ENCODE results near the gene ERC2.

Gene ERC2

GRCh38 chr3:55668359-55668758 is 799.9 kb downstream of the ERC2 start:
- no peak for TF ChIP-seq ZNF514 (tag by site-specific recombination; IDR thresholded peaks at IDR 0.05)
- no peak for TF ChIP-seq YY2 (tag by site-specific recombination; IDR thresholded peaks at IDR 0.05)
- no peak for TF ChIP-seq ZNF112 (tag by site-specific recombination; IDR thresholded peaks at IDR 0.05)
- TF ChIP-seq ZNF404 (tag by site-specific recombination; IDR thresholded peaks at IDR 0.05), result no peak
- no peak overlapping the region for H3K4me3 ChIP-seq (ENCODE audit: low read depth, low read length)
- no peak overlapping the region for H3K27ac ChIP-seq (ENCODE audit: extremely low read depth, low read depth, low read length)
- no peaks in the 10 kb centered on the region for H3K36me3 ChIP-seq (ENCODE audit: control insufficient read depth in 2 of 2, insufficient read depth in 1 of 2, low read length in 2 of 2)
- no peaks in the 10 kb centered on the region for H3K4me1 ChIP-seq (ENCODE audit: control insufficient read depth, insufficient read depth, low read length)
- ChIA-PET POLR2A (no interaction called here), CTCF (no interaction called here)
- no peaks in the 10 kb centered on the region for H3K9me3 ChIP-seq (ENCODE audit: control insufficient read depth, insufficient read depth, low read depth, low read length)

GRCh38 chr3:55664387-55664786 is 803.9 kb downstream of the ERC2 start:
- Histone ChIP-seq H3K4me1 (ENCODE audit: control insufficient read depth, insufficient read depth, low read length) (no peaks in the 10 kb centered on the region), H3K36me3 (ENCODE audit: control insufficient read depth in 2 of 2, insufficient read depth in 1 of 2, low read length in 2 of 2) (no peaks in the 10 kb centered on the region), H3K27ac (ENCODE audit: extremely low read depth, low read depth, low read length) (no peak overlapping the region), H3K4me3 (ENCODE audit: low read depth, low read length) (no peak overlapping the region), H3K9me3 (ENCODE audit: control insufficient read depth, insufficient read depth, low read depth, low read length) (no peaks in the 10 kb centered on the region)
- POLR2A ChIA-PET, result no interaction called here
- CTCF ChIA-PET, result interaction anchor here (0.6 kb wide), 1 partner anchor 146 kb away, joined by 3 read pairs; no protein-coding TSS in a partner anchor
- TF ChIP-seq ZSCAN5A (tag by site-specific recombination; IDR thresholded peaks at IDR 0.05), result no peak
- no peak for TF ChIP-seq ZNF10 (tag by site-specific recombination; IDR thresholded peaks at IDR 0.05)
- TF ChIP-seq ZNF423 (tag by site-specific recombination; IDR thresholded peaks at IDR 0.05), result no peak
- TF ChIP-seq MEIS1 (CRISPR knock-in tag; IDR thresholded peaks at IDR 0.05; ENCODE audit: borderline replicate concordance), result no peak
- TF ChIP-seq YY1 (tag by site-specific recombination; IDR thresholded peaks at IDR 0.05), result no peak
- no peak for TF ChIP-seq SP2 (tag by site-specific recombination; IDR thresholded peaks at IDR 0.05)
- no peak for TF ChIP-seq HOXD13 (CRISPR knock-in tag; IDR thresholded peaks at IDR 0.05; ENCODE audit: borderline replicate concordance)
- TF ChIP-seq ZNF596 (tag by site-specific recombination; IDR thresholded peaks at IDR 0.05), result no peak
- no peak for TF ChIP-seq ZNF311 (tag by site-specific recombination; IDR thresholded peaks at IDR 0.05; ENCODE audit: borderline replicate concordance)
- no peak for TF ChIP-seq RBAK (tag by site-specific recombination; IDR thresholded peaks at IDR 0.05)
- no peak for TF ChIP-seq REST (tag by site-specific recombination; IDR thresholded peaks at IDR 0.05)
- no peak for TF ChIP-seq ZBTB11 (tag by site-specific recombination; conservative IDR thresholded peaks at IDR 0.05; ENCODE audit: low read depth)

Measured in HEK293 (cell line).